OCI-LY7 (cell line): ENCODE results near the gene GNB5. TPM values are rescaled to one million over a fixed set of nuclear protein-coding genes. Genes with fewer than 3 reads are reported as not detected.

ENCODE experiments used
- BruUV-seq: library from RNA; stranded (reverse); fragments of 400-500 nt; replicated peaks from 2 replicates; lab custom pipeline; 2021; lab: Mats Ljungman, UMichigan
- CTCF ChIA-PET: fragments of 300-600 bp; sonication (Branson Sonifier 250); formaldehyde crosslinking; loops from one replicate; lab custom pipeline; 2022; ENCODE audit warnings: antibody characterized with exemption; ENCODE audit not compliant: unreplicated experiment; lab: Charles Lee
- POLR2A ChIA-PET: fragments of 300-600 bp; sonication (Branson Sonifier 250); formaldehyde crosslinking; loops from one replicate; lab custom pipeline; 2022; ENCODE audit warnings: antibody characterized with exemption; lab: Charles Lee
- DNase-seq: peaks from one replicate; pipeline ENCODE4 v3.0.0-alpha.2; 2015; ENCODE audit warnings: low spot score
- H2AFZ ChIP-seq: fragments of 200-600 bp; sonication (generic), shearing (Covaris generic); 2 replicates; pipeline ENCODE4 v1.6.1; 2014; ENCODE audit warnings: mild to moderate bottlenecking, antibody characterized with exemption, low read length, moderate library complexity
- H3K27ac ChIP-seq: fragments of 200-600 bp; sonication (generic); 2 replicates; pipeline ENCODE4 v1.5.1; 2014; ENCODE audit warnings: mixed run types, low read depth, mild to moderate bottlenecking, moderate library complexity, low read length, inconsistent platforms; ENCODE audit not compliant: poor library complexity, severe bottlenecking
- H3K36me3 ChIP-seq: fragments of 200-600 bp; sonication (generic); 2 replicates; pipeline ENCODE4 v1.6.1; 2014; ENCODE audit warnings: mild to moderate bottlenecking, antibody characterized with exemption, low read length, moderate library complexity, mixed read lengths; ENCODE audit not compliant: insufficient read depth
- H3K4me1 ChIP-seq: fragments of 200-600 bp; sonication (generic); 2 replicates; pipeline ENCODE4 v1.5.1; 2014; ENCODE audit warnings: mild to moderate bottlenecking, low read length; ENCODE audit not compliant: insufficient read depth, poor library complexity, severe bottlenecking
- H3K4me2 ChIP-seq: fragments of 200-600 bp; sonication (generic); 2 replicates; pipeline ENCODE4 v1.6.1; 2014; ENCODE audit warnings: mild to moderate bottlenecking, low read length
- H3K4me3 ChIP-seq: fragments of 200-600 bp; sonication (generic); 2 replicates; pipeline ENCODE4 v1.5.1; 2014; ENCODE audit warnings: mild to moderate bottlenecking, low read depth, low read length; ENCODE audit not compliant: poor library complexity, severe bottlenecking
- H3K79me2 ChIP-seq: fragments of 200-600 bp; sonication (generic); 2 replicates; pipeline ENCODE4 v1.6.1; 2016; ENCODE audit warnings: low read depth, mild to moderate bottlenecking, low read length, moderate library complexity, mixed read lengths; ENCODE audit not compliant: insufficient read depth
- H3K9me2 ChIP-seq: fragments of 200-600 bp; sonication (generic); 2 replicates; pipeline ENCODE4 v1.6.1; 2016; ENCODE audit warnings: mild to moderate bottlenecking, low read length, mixed read lengths; ENCODE audit not compliant: insufficient read depth
- H3K9me3 ChIP-seq: fragments of 200-600 bp; sonication (generic); 2 replicates; pipeline ENCODE4 v1.6.1; 2014; ENCODE audit warnings: mild to moderate bottlenecking, mixed run types, low read length, mixed read lengths
- H4K20me1 ChIP-seq: fragments of 200-600 bp; sonication (generic); 2 replicates; pipeline ENCODE4 v1.6.1; 2014; ENCODE audit warnings: mild to moderate bottlenecking, antibody characterized with exemption, low read length, moderate library complexity, mixed read lengths; ENCODE audit not compliant: insufficient read depth
- CTCF ChIP-seq: fragments of 200-600 bp; sonication (generic); conservative IDR thresholded peaks from 2 replicates; pipeline ENCODE4 v1.5.1; 2014; ENCODE audit warnings: mild to moderate bottlenecking, antibody characterized with exemption, low read length, moderate library complexity, mixed read lengths
- EZH2phosphoT487 ChIP-seq: fragments of 200-600 bp; sonication (generic); IDR thresholded peaks from 2 replicates; pipeline ENCODE4 v1.6.1; 2018; ENCODE audit warnings: low read depth, borderline replicate concordance, mild to moderate bottlenecking, mixed run types, antibody characterized with exemption, low read length, moderate library complexity, mixed read lengths
- intact Hi-C: fragments of 100-400 bp; cut with micrococcal nuclease; formaldehyde crosslinking; loops from one replicate; pipeline ENCODE4 v1.10.0; 2022; ENCODE audit not compliant: unreplicated experiment
- total RNA-seq, 2 experiments: library from RNA; depleted of rRNA in 1 of 2; stranded (reverse); fragments of >200 nt in 1 of 2; shearing (Covaris generic) in 1 of 2; gene quantifications; 2 replicates each; pipeline ENCODE4 v1.2.3, GENCODE V29; 2014 to 2022

GNB5 gene
- total RNA-seq, 2 experiments from 2014 or later: 49.0 to 53.9 TPM

GRCh38 chr15:52154896-52155865 is 36.0 kb downstream of the GNB5 start:
- no peak for DNase-seq
- no peak overlapping the region for H3K4me3 ChIP-seq
- H4K20me1 ChIP-seq: no peaks in the 10 kb centered on the region
- no peaks in the 10 kb centered on the region for H3K9me3 ChIP-seq
- no peak overlapping the region for H2AFZ ChIP-seq
- no peak overlapping the region for H3K4me2 ChIP-seq
- no peaks in the 10 kb centered on the region for H3K9me2 ChIP-seq
- CTCF ChIA-PET: interaction anchor here (0.6 kb wide), 1 partner anchor 15 kb away, joined by 3 read pairs; no protein-coding TSS in a partner anchor
- intact Hi-C loops: no loop called here
- no peak for TF ChIP-seq EZH2phosphoT487
- no peak for TF ChIP-seq CTCF
- POLR2A ChIA-PET: interaction anchor here (0.6 to 0.8 kb wide), 3 partner anchors 16 to 77 kb away, joined by 3 read pairs; no protein-coding TSS in a partner anchor
- H3K27ac ChIP-seq: no peak overlapping the region
- peaks cover 43% of the 10 kb centered on the region for H3K36me3 ChIP-seq
- BruUV-seq: no TSS peak
- H3K79me2 ChIP-seq: no peaks in the 10 kb centered on the region
- H3K4me1 ChIP-seq: peaks cover 9% of the 10 kb centered on the region

- Histone ChIP-seq H3K79me2 (no peaks in the 10 kb centered on the region), H4K20me1 (no peaks in the 10 kb centered on the region), H3K9me2 (no peaks in the 10 kb centered on the region), H3K4me2 (no peak overlapping the region), H3K9me3 (no peaks in the 10 kb centered on the region), H3K4me1 (peaks cover 9% of the 10 kb centered on the region), H3K27ac (no peak overlapping the region), H3K4me3 (no peak overlapping the region), H2AFZ (no peak overlapping the region), H3K36me3 (peaks cover 45% of the 10 kb centered on the region)
- intact Hi-C loops: no loop called here
- no TSS peak for BruUV-seq
- no peak for TF ChIP-seq EZH2phosphoT487
- no peak for TF ChIP-seq CTCF
- DNase-seq: no peak
- POLR2A ChIA-PET: interaction anchor here (0.6 to 1.8 kb wide), 6 partner anchors 8 to 89 kb away, joined by 3 to 5 read pairs (median 3); no protein-coding TSS in a partner anchor
- CTCF ChIA-PET: no interaction called here
These were observed 37.0 kb downstream of the GNB5 start for GRCh38 chr15:52153900-52154895.
